OCI-LY3 (cell line): ENCODE measurements around the gene NEU4.

Experiments
- H2AFZ ChIP-seq: fragments of 200-600, 300-600 bp; shearing (Covaris generic); 2 replicates; pipeline ENCODE4 v1.6.0; 2014; ENCODE audit warnings: antibody characterized with exemption, low read depth, low read length
- H3K27ac ChIP-seq: fragments of 200-600, 300-600 bp; sonication (generic); 2 replicates; pipeline ENCODE4 v1.5.1; 2014; ENCODE audit warnings: mild to moderate bottlenecking, low read length, moderate library complexity, mixed read lengths
- H3K27me3 ChIP-seq: fragments of 200-600, 300-600 bp; sonication (generic); 2 replicates; pipeline ENCODE4 v1.6.1; 2014; ENCODE audit warnings: low read depth, low read length, mixed read lengths
- H3K36me3 ChIP-seq: fragments of 200-600, 300-600 bp; sonication (generic); replicated peaks from 2 replicates; pipeline ENCODE3; 2014; ENCODE audit warnings: low read depth, low read length, mixed read lengths
- H3K4me1 ChIP-seq: fragments of 300-600, 200-600 bp; sonication (generic); 2 replicates; pipeline ENCODE4 v1.6.1; 2014; ENCODE audit warnings: low read length, mixed read lengths
- H3K4me2 ChIP-seq: fragments of 200-600, 300-600 bp; sonication (generic); 2 replicates; pipeline ENCODE4 v1.6.1; 2014; ENCODE audit warnings: low read length, mixed read lengths
- H3K4me3 ChIP-seq: fragments of 300-600, 200-600 bp; sonication (generic); 2 replicates; pipeline ENCODE4 v1.5.1; 2014; ENCODE audit warnings: antibody characterized with exemption, mild to moderate bottlenecking, low read length, moderate library complexity
- H3K79me2 ChIP-seq: fragments of 300-600, 200-600 bp; shearing (Covaris generic); 2 replicates; pipeline ENCODE4 v1.6.1; 2014; ENCODE audit warnings: mild to moderate bottlenecking, low read length, mixed read lengths
- H3K9ac ChIP-seq: fragments of 300-600, 200-600 bp; shearing (Covaris generic); 2 replicates; pipeline ENCODE4 v1.6.0; 2014; ENCODE audit warnings: mild to moderate bottlenecking, low read length, moderate library complexity
- H3K9me3 ChIP-seq: fragments of 200-600, 300-600 bp; shearing (Covaris generic); 2 replicates; pipeline ENCODE4 v1.6.1; 2014; ENCODE audit warnings: low read length, mixed read lengths; ENCODE audit not compliant: insufficient read depth
- H4K20me1 ChIP-seq: fragments of 200-600, 300-600 bp; sonication (generic); 2 replicates; pipeline ENCODE4 v1.6.1; 2016; ENCODE audit warnings: low read length, mixed read lengths; ENCODE audit not compliant: insufficient read depth
- EZH2phosphoT487 ChIP-seq: fragments of 200-600 bp; shearing (Covaris generic); IDR thresholded peaks from 2 replicates; pipeline ENCODE4 v1.6.1; 2018; ENCODE audit warnings: antibody characterized with exemption, mixed run types, low read depth
- TF ChIP-seq, protein P1 (sequence below): fragments of 200-600, 300-600 bp; sonication (generic); IDR thresholded peaks from 2 replicates; pipeline ENCODE4 v1.5.1; 2014; ENCODE audit warnings: antibody characterized with exemption, low read length, low read depth

The NEU4 gene

GRCh38 chr2:241773511-241774418 lies 35.2 kb upstream of the NEU4 start:
- H3K4me1 ChIP-seq, result peaks cover 17% of the 10 kb centered on the region
- no peak overlapping the region for H3K27ac ChIP-seq
- TF ChIP-seq EZH2phosphoT487, result no peak
- TF ChIP-seq, protein P1, sequence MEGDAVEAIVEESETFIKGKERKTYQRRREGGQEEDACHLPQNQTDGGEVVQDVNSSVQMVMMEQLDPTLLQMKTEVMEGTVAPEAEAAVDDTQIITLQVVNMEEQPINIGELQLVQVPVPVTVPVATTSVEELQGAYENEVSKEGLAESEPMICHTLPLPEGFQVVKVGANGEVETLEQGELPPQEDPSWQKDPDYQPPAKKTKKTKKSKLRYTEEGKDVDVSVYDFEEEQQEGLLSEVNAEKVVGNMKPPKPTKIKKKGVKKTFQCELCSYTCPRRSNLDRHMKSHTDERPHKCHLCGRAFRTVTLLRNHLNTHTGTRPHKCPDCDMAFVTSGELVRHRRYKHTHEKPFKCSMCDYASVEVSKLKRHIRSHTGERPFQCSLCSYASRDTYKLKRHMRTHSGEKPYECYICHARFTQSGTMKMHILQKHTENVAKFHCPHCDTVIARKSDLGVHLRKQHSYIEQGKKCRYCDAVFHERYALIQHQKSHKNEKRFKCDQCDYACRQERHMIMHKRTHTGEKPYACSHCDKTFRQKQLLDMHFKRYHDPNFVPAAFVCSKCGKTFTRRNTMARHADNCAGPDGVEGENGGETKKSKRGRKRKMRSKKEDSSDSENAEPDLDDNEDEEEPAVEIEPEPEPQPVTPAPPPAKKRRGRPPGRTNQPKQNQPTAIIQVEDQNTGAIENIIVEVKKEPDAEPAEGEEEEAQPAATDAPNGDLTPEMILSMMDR, result no peak
- H3K79me2 ChIP-seq, result no peaks in the 10 kb centered on the region
- no peak overlapping the region for H2AFZ ChIP-seq
- H3K4me2 ChIP-seq, result no peak overlapping the region
- no peak overlapping the region for H3K9ac ChIP-seq
- no peak overlapping the region for H3K4me3 ChIP-seq
- no peaks in the 10 kb centered on the region for H4K20me1 ChIP-seq
- H3K36me3 ChIP-seq, result no peaks in the 10 kb centered on the region
- no peaks in the 10 kb centered on the region for H3K27me3 ChIP-seq
- H3K9me3 ChIP-seq, result no peaks in the 10 kb centered on the region

GRCh38 chr2:241774419-241775222 lies 34.4 kb upstream of the NEU4 start:
- H3K27me3 ChIP-seq, result no peaks in the 10 kb centered on the region
- H4K20me1 ChIP-seq, result no peaks in the 10 kb centered on the region
- no peak overlapping the region for H3K27ac ChIP-seq
- H3K36me3 ChIP-seq, result no peaks in the 10 kb centered on the region
- no peak overlapping the region for H3K9ac ChIP-seq
- H3K4me2 ChIP-seq, result no peak overlapping the region
- H2AFZ ChIP-seq, result no peak overlapping the region
- TF ChIP-seq, protein P1, result no peak
- no peak for TF ChIP-seq EZH2phosphoT487
- H3K9me3 ChIP-seq, result no peaks in the 10 kb centered on the region
- no peak overlapping the region for H3K4me3 ChIP-seq
- peaks cover 17% of the 10 kb centered on the region for H3K4me1 ChIP-seq
- no peaks in the 10 kb centered on the region for H3K79me2 ChIP-seq

GRCh38 chr2:241775223-241776177 lies 33.5 kb upstream of the NEU4 start:
- Histone ChIP-seq H3K9me3 (no peaks in the 10 kb centered on the region), H2AFZ (no peak overlapping the region), H3K9ac (no peak overlapping the region), H3K27me3 (no peaks in the 10 kb centered on the region), H3K4me1 (peaks cover 17% of the 10 kb centered on the region), H3K4me2 (no peak overlapping the region), H3K36me3 (no peaks in the 10 kb centered on the region), H3K79me2 (no peaks in the 10 kb centered on the region), H3K27ac (no peak overlapping the region), H4K20me1 (no peaks in the 10 kb centered on the region), H3K4me3 (no peak overlapping the region)
- TF ChIP-seq, protein P1, result no peak
- TF ChIP-seq EZH2phosphoT487, result no peak
